Glomerular endothelial cell (primary cell): ENCODE results near the gene TICAM1. TPM values are rescaled to one million over a fixed set of nuclear protein-coding genes. Genes with fewer than 3 reads are reported as not detected.
A peak's percentile ranks its signal among the peaks of the same experiment; 100 is the strongest.
"Not testable (repeated sequence)": the region's sequence is repeated elsewhere in the genome, so short reads cannot be mapped to it uniquely, and the experiment has no call there.

Experiments
- DNase-seq: peaks from one replicate; pipeline ENCODE4 v3.0.0-alpha.2; 2011; ENCODE audit warnings: low read depth, low spot score; ENCODE audit errors: extremely low read depth
- total RNA-seq: library from RNA; depleted of rRNA; stranded (reverse); fragments of >200 nt; gene quantifications from 2 replicates; pipeline ENCODE4 v1.2.3, GENCODE V29; 2015

TICAM1 gene
- total RNA-seq, 1 donor from 2014 or later = 16.7 TPM

GRCh38 chr19:4807188-4807587, 24.3 kb downstream of the TICAM1 start:
- DNase-seq = no peak

GRCh38 chr19:4806384-4806783, 25.1 kb downstream of the TICAM1 start:
- DNase-seq = no peak

GRCh38 chr19:4805140-4805539, 26.4 kb downstream of the TICAM1 start:
- not testable (repeated sequence) for DNase-seq

- DNase-seq = no peak
Measured at GRCh38 chr19:4803736-4804695, 27.5 kb downstream of the TICAM1 start.

- DNase-seq = no peak
Measured at GRCh38 chr19:4802711-4803110, 28.8 kb downstream of the TICAM1 start.

GRCh38 chr19:4801085-4801619, 30.4 kb downstream of the TICAM1 start:
- no peak for DNase-seq

GRCh38 chr19:4800591-4801081, 30.9 kb downstream of the TICAM1 start:
- DNase-seq = no peak

- no peak for DNase-seq
Measured at GRCh38 chr19:4795400-4795799, 36.1 kb downstream of the TICAM1 start.

GRCh38 chr19:4794971-4795370, 36.5 kb downstream of the TICAM1 start:
- DNase-seq = no peak

GRCh38 chr19:4793278-4793677, 38.2 kb downstream of the TICAM1 start:
- not testable (repeated sequence) for DNase-seq

GRCh38 chr19:4792866-4793195, 38.7 kb downstream of the TICAM1 start:
- not testable (repeated sequence) for DNase-seq

GRCh38 chr19:4792019-4792865, 39.3 kb downstream of the TICAM1 start:
- not testable (repeated sequence) for DNase-seq

GRCh38 chr19:4791183-4792018, 40.1 kb downstream of the TICAM1 start, which contains the start of gene FEM1A:
TSS of gene FEM1A (plus strand) at chr19:4791734. CDS start at chr19:4791855, 121 bp downstream.
- DNase-seq = peak; percentile 100

GRCh38 chr19:4786412-4787016, 45.0 kb downstream of the TICAM1 start:
- DNase-seq = not testable (repeated sequence)

- DNase-seq = no peak
Measured at GRCh38 chr19:4781801-4782200, 49.7 kb downstream of the TICAM1 start.

GRCh38 chr19:4780860-4781259, 50.7 kb downstream of the TICAM1 start:
- no peak for DNase-seq

GRCh38 chr19:4778124-4778523, 53.4 kb downstream of the TICAM1 start:
- not testable (repeated sequence) for DNase-seq

GRCh38 chr19:4776436-4777211, 54.9 kb downstream of the TICAM1 start:
- no peak for DNase-seq

GRCh38 chr19:4775627-4776152, 55.8 kb downstream of the TICAM1 start:
- no peak for DNase-seq
